Fibroblast of lung (primary cell): ENCODE measurements around the gene KCTD20. TPM values are rescaled to one million over a fixed set of nuclear protein-coding genes. Genes with fewer than 3 reads are reported as not detected.

ENCODE experiments used
- DNase-seq, 2 donors: peaks; one replicate each; pipeline versions ENCODE4 v3.0.0 to v3.0.0-alpha.2; 2010; ENCODE audit warnings: low read depth in 2 of 2
- H2AFZ ChIP-seq: 2 replicates; pipeline ENCODE4 v1.5.1; 2012; ENCODE audit warnings: low read length, control low read depth, inconsistent platforms
- H3K27ac ChIP-seq: 2 replicates; pipeline ENCODE4 v1.5.1; 2011; ENCODE audit warnings: low read length, control low read depth; ENCODE audit not compliant: insufficient read depth
- H3K27me3 ChIP-seq: 2 replicates; pipeline ENCODE4 v1.5.1; 2011; ENCODE audit warnings: mild to moderate bottlenecking, low read length; ENCODE audit not compliant: control insufficient read depth, insufficient read depth
- H3K36me3 ChIP-seq: 2 replicates; pipeline ENCODE4 v1.5.1; 2011; ENCODE audit warnings: low read length; ENCODE audit not compliant: control insufficient read depth, insufficient read depth
- H3K4me1 ChIP-seq: 2 replicates; pipeline ENCODE4 v1.5.1; 2011; ENCODE audit warnings: low read length; ENCODE audit not compliant: control insufficient read depth, insufficient read depth; ENCODE audit errors: extremely low read depth
- H3K4me2 ChIP-seq: 2 replicates; pipeline ENCODE4 v1.5.1; 2011; ENCODE audit warnings: low read length, control low read depth; ENCODE audit not compliant: insufficient read depth; ENCODE audit errors: extremely low read depth
- H3K4me3 ChIP-seq, 4 experiments: fragments of 200-600 bp in 1 of 4; sonication (generic) in 1 of 4; replicated peaks in 1 of 4; 2 replicates each; pipeline ENCODE4 v1.5.1; 2011 to 2016; ENCODE audit warnings: low read length in 4 of 4, low read depth in 3 of 4, mild to moderate bottlenecking in 3 of 4, control low read depth in 2 of 4, inconsistent platforms in 1 of 4, mixed read lengths in 1 of 4; ENCODE audit not compliant: insufficient read depth in 1 of 4; ENCODE audit errors: control extremely low read depth in 1 of 4
- H3K79me2 ChIP-seq: 2 replicates; pipeline ENCODE4 v1.5.1; 2012; ENCODE audit warnings: mild to moderate bottlenecking, low read length, inconsistent platforms; ENCODE audit not compliant: control insufficient read depth, insufficient read depth
- H3K9ac ChIP-seq: 2 replicates; pipeline ENCODE4 v1.5.1; 2011; ENCODE audit warnings: mild to moderate bottlenecking, low read length, control low read depth; ENCODE audit not compliant: insufficient read depth
- H3K9me3 ChIP-seq: 2 replicates; pipeline ENCODE4 v1.5.1; 2012; ENCODE audit warnings: low read depth, low read length; ENCODE audit not compliant: control insufficient read depth, insufficient read depth
- H4K20me1 ChIP-seq: 2 replicates; pipeline ENCODE4 v1.5.1; 2011; ENCODE audit warnings: low read length; ENCODE audit not compliant: control insufficient read depth, insufficient read depth; ENCODE audit errors: extremely low read depth
- EZH2 ChIP-seq: IDR thresholded peaks from 2 replicates; pipeline ENCODE4 v1.5.1; 2012; ENCODE audit warnings: low read length, control low read depth, mild to moderate bottlenecking; ENCODE audit errors: missing control alignments
- polyA plus RNA-seq, 2 donors: library from polyadenylated mRNA; depleted of rRNA in 1 of 2; stranded (reverse) in 1 of 2; unstranded in 1 of 2; fragments of >200 nt; gene quantifications; 2 replicates each; pipeline ENCODE4 v1.2.1, GENCODE V29; 2011 to 2012; ENCODE audit warnings: missing spikeins in 1 of 2
- total RNA-seq: library from RNA; depleted of rRNA; stranded (reverse); fragments of >200 nt; gene quantifications from 2 replicates; pipeline ENCODE4 v1.2.1, GENCODE V29; 2014
- TF ChIP-seq, protein P1 (sequence below), 2 donors: IDR thresholded peaks in 1 of 2; conservative IDR thresholded peaks in 1 of 2; 1 replicate in 1 of 2; 2 replicates in 1 of 2; pipeline ENCODE4 v1.5.1; 2011 to 2012; ENCODE audit warnings: low read length in 2 of 2, control low read depth in 1 of 2, inconsistent platforms in 1 of 2, low read depth in 1 of 2, mild to moderate bottlenecking in 1 of 2

Gene KCTD20
- total and polyA plus RNA-seq, 2 donors (not counting 1 experiment from before 2014, with no cell fraction given): 39.6 to 87.4 TPM

DNA sequence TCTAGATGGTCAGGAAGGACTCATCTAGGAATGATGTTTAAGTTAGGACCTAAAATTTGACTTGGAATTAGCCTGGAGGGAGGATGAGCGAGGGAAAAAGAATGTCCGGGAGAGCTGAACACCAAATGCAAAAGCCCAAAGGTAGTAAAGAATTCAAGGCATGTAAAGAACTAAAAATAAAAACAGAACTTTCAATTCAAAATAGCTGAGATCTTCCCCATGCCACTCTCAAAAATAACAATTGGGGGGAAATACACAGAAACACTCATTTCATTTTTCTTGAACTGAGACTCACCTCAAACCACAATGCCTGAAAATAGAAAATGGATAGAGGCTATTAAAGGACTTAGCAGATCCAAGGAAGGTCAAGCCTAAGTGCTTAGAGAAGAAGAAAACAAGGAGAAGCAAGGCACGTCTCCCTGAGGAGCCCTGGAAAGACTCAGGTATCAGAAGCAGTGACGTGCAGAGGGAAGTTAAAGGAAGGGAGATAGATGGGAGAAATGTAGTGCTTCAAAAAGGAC is 10.6 kb upstream of the KCTD20 start:
- Histone ChIP-seq H2AFZ (no peak overlapping the region), H3K27me3 (no peaks in the 10 kb centered on the region), H3K4me3 (no peak overlapping the region), H3K36me3 (no peaks in the 10 kb centered on the region), H3K27ac (no peak overlapping the region), H3K4me2 (no peak overlapping the region), H3K9me3 (no peaks in the 10 kb centered on the region), H3K9ac (no peak overlapping the region), H4K20me1 (no peaks in the 10 kb centered on the region), H3K79me2 (no peaks in the 10 kb centered on the region), H3K4me1 (no peaks in the 10 kb centered on the region)
- no peak for TF ChIP-seq EZH2
- TF ChIP-seq, protein P1, sequence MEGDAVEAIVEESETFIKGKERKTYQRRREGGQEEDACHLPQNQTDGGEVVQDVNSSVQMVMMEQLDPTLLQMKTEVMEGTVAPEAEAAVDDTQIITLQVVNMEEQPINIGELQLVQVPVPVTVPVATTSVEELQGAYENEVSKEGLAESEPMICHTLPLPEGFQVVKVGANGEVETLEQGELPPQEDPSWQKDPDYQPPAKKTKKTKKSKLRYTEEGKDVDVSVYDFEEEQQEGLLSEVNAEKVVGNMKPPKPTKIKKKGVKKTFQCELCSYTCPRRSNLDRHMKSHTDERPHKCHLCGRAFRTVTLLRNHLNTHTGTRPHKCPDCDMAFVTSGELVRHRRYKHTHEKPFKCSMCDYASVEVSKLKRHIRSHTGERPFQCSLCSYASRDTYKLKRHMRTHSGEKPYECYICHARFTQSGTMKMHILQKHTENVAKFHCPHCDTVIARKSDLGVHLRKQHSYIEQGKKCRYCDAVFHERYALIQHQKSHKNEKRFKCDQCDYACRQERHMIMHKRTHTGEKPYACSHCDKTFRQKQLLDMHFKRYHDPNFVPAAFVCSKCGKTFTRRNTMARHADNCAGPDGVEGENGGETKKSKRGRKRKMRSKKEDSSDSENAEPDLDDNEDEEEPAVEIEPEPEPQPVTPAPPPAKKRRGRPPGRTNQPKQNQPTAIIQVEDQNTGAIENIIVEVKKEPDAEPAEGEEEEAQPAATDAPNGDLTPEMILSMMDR (conservative IDR thresholded peaks at IDR 0.05 in 1 of 2, IDR thresholded peaks at IDR 0.05 in 1 of 2; ENCODE audit: low read depth in 1 of 2, low read length in 2 of 2): no peak
- peak in 1 of 2 donors; percentile 78 for DNase-seq

DNA sequence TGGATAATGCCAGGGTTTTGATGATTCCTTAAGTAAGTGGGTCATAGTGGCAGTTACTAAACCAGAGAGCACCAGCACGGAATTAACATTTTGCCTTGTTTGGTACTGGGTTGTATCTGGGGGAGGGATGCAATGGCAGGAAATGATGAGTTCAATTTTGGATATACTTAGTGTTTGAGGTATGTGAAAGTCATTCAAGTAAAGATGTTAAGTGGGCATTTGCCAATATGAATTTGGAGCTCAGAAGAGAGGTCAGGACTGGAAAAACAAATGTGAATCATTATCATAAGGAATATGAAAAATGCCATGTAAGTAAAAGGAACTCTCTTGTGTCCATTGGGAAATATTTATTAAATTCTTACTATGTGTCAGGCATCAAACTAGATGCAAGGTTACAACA is 6.3 kb upstream of the KCTD20 start:
- Histone ChIP-seq H3K9me3 (no peaks in the 10 kb centered on the region), H4K20me1 (no peaks in the 10 kb centered on the region), H3K4me1 (peaks cover 3% of the 10 kb centered on the region), H3K9ac (no peak overlapping the region), H2AFZ (no peak overlapping the region), H3K36me3 (no peaks in the 10 kb centered on the region), H3K79me2 (no peaks in the 10 kb centered on the region), H3K27ac (no peak overlapping the region), H3K27me3 (no peaks in the 10 kb centered on the region), H3K4me3 (no peak overlapping the region), H3K4me2 (no peak overlapping the region)
- peak; percentile 19 to 77 for DNase-seq
- TF ChIP-seq, protein P1 (conservative IDR thresholded peaks at IDR 0.05 in 1 of 2, IDR thresholded peaks at IDR 0.05 in 1 of 2; ENCODE audit: low read depth in 1 of 2, low read length in 2 of 2): no peak
- TF ChIP-seq EZH2: no peak

DNA sequence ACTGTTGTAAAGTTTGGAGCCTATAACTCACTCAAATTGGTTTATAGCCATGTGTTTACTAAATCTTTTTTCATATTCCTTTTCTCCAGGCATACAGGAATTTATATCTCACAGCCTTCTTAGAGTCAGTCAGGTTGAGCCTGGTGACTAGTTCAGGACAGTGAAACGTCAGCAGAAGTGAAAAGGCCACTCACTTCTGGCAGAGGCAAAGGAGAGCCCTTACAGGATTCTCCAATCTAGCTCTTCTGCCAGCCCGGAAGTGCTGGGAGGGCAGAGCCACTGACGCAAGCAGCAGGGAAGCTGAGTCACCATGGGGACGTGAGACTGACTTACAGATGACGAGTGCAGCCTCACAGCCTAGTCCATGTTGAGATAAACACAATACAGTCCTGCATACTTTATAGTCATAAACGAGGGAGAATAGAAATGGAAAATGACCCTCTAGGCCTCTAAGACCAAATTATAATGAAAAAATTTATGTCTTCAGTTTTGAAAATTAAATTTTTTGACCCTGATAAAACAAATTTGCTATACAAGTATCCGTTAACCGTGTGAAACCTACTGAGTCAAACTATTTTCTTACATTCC is 1.4 kb upstream of the KCTD20 start:
- Histone ChIP-seq H3K27ac (peak overlapping the region; percentile 97), H3K36me3 (no peaks in the 10 kb centered on the region), H3K9me3 (no peaks in the 10 kb centered on the region), H3K79me2 (peaks cover 32% of the 10 kb centered on the region), H2AFZ (peak overlapping the region; percentile 8), H3K4me3 (no peak overlapping the region), H3K4me2 (peak overlapping the region; percentile 71), H3K9ac (peak overlapping the region; percentile 10), H4K20me1 (no peaks in the 10 kb centered on the region), H3K27me3 (no peaks in the 10 kb centered on the region), H3K4me1 (peaks cover 8% of the 10 kb centered on the region)
- DNase-seq: peak; percentile 99 to 100
- TF ChIP-seq EZH2: no peak
